NT2/D1 (cell line): ENCODE results near the gene BCAP29.

Experiments used
- SUZ12 ChIP-seq: IDR thresholded peaks from 2 replicates; pipeline ENCODE4 v1.6.1; 2011; ENCODE audit not compliant: insufficient read length, insufficient read depth; ENCODE audit errors: extremely low read depth
- ZNF274 ChIP-seq: IDR thresholded peaks from 2 replicates; pipeline ENCODE4 v1.6.1; 2011; ENCODE audit warnings: mild to moderate bottlenecking, low read depth, low read length

DNA sequence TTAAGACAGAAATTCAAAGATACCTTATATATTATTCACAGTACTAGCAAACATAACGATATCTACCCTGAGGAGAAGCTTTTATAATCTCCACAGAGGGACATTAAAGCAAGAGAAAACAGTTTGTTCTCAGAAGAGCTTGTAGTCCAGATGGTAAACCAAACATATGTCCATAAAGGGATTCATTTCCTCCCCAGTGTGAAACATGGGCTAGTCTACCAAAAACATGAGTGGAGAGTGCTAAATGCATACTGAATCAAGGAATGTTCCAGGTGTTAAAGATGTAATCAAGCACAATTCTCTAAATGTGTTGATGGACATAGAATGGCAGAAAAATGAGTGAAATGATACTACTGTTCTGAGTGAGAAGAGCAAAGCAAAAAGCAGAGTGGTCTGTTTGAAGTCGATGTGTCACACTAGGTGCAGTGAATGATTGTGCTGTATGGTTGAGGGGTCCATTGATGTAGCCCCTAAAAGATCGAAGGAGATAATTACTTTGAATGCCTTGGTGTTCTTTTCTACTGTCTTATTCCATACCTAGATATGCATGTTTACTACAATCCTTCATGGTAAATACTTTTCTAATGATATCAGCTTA lies 25.3 kb downstream of the BCAP29 start:
- TF ChIP-seq SUZ12 = no peak
- no peak for TF ChIP-seq ZNF274
